SK-N-MC (cell line): ENCODE measurements around the gene PARS2.

Experiments used
- EZH2 ChIP-seq: fragments of 200-600 bp; sonication (generic); IDR thresholded peaks from one replicate; pipeline ENCODE4 v1.6.1; 2017; ENCODE audit warnings: antibody characterized with exemption
- FOXP2 ChIP-seq: optimal IDR thresholded peaks from 2 replicates; pipeline ENCODE3; 2011; ENCODE audit warnings: mild to moderate bottlenecking, moderate library complexity; ENCODE audit not compliant: insufficient read depth; ENCODE audit errors: extremely low read length, control extremely low read depth
- POLR2AphosphoS5 ChIP-seq: IDR thresholded peaks from 2 replicates; pipeline ENCODE4 v1.6.1; 2012; ENCODE audit warnings: mild to moderate bottlenecking, low read depth, low read length, borderline replicate concordance

DNA sequence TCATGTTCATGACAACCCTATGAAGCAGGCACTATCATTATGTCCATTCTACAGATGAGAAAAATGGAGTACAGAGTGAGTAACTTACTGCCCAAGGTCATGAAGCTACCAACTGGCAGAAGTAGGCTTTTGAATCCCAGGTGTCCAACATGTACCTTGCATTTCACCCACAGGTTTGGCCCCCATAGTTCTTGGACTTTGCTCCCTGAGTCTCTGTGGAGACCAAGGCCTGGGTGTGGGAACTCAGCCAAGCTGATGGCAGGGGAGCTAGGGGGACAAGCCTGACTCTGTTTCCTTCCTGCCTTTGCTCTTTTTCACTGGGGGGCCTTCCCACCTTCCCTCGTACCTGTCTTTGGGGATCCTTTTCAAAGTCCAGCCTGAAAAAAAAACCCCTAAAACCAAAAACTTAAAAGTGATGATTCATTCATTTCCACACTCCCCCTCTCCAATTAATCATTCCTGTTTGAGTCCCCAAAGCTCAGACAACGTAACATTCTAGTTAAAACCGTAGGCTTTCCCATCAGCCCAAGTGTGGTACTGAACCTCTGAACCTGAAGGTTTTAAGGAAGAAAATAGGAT is 45.3 kb upstream of the PARS2 start:
- TF ChIP-seq EZH2, result no peak
- TF ChIP-seq POLR2AphosphoS5, result no peak
- TF ChIP-seq FOXP2, result no peak
